GM12865 (cell line): Measurements from ENCODE around the gene FOXN1.
A peak's percentile ranks its signal among the peaks of the same experiment; 100 is the strongest.

Experiments
- DNase-seq: peaks from one replicate; pipeline ENCODE4 v3.0.0; 2010; ENCODE audit warnings: low read depth
- H3K4me3 ChIP-seq: 2 replicates; pipeline ENCODE4 v1.5.1; 2011; ENCODE audit warnings: mild to moderate bottlenecking, low read depth, low read length, control low read depth
- CTCF ChIP-seq: IDR thresholded peaks from 2 replicates; pipeline ENCODE4 v1.5.1; 2011; ENCODE audit warnings: low read length, control low read depth, low read depth, inconsistent platforms; ENCODE audit not compliant: insufficient read depth; ENCODE audit errors: missing control alignments

The FOXN1 gene

DNA sequence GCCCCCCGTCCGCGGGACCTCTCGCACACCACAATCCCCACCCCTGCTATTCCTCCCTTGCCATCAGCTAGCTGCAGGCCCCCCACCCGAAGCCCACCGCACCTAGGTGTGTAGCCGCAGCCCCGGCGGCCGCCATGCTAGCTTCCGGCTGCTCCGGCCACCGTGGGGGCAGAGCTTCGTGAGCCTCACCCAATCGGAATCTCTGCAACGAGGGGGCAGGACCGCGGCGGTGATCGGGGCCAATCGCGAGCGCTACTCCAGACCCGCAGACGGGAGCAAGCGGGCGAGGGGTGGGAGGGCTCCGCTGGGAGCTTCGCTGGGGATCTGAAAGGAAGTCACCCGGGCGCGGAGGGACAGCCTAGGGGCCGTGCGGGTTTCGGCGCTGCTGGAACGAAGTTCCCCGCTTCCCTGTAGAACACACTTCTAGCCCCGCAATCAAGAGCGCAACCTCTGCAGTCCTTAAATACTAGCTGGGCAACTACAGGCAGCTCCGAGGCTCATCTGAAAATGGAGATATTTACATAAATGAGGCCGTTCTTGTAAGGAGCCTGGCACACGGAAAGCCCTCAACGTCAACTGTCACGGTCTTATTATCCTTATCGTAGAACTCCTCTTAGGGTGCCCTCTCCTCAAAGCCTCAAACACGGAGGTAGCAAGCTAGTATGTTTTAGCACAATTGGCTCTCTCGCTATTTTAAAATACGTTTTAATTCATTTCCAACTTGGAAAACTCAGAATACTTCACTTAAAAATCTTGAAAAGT, 65.4 kb downstream of the FOXN1 start, which contains the start of gene PIGS:
Gene PIGS, minus strand, starts transcription at position 164 of the 762 bp plus-strand sequence. Its CDS starts 28 bp downstream, at position 136.
- DNase-seq: peak; percentile 96
- peak within 1 kb of the TSS; percentile 95 for H3K4me3 ChIP-seq
- TF ChIP-seq CTCF: no peak

GRCh38 chr17:28572259-28573039, 66.3 kb downstream of the FOXN1 start:
- TF ChIP-seq CTCF: no peak
- no peak for DNase-seq
- H3K4me3 ChIP-seq: peak overlapping the region; percentile 95; the same call in 1 of the 2 replicates

GRCh38 chr17:28573040-28573380, 66.9 kb downstream of the FOXN1 start:
- TF ChIP-seq CTCF: no peak
- DNase-seq: no peak
- H3K4me3 ChIP-seq: no peak overlapping the region

DNA sequence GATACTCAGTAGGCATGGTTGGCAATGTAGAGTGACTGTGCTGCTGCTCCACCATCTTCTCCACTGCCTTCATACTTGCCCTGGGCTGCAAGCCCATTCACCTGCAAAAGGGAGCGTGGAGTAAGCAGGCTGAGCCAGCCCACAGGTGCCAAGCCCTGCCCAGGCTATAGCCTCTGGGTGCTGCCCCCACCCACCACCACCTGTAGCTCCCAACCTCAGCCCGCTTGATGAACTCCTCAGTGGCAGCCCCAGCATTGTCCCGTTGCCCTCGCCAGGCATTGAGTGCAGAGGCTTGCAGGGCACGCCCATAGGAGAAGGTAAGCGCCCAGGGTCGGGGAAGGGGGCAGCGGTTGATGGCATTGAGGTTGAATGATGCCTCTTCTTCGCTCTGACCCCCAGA, 67.4 kb downstream of the FOXN1 start:
- no peak for DNase-seq
- H3K4me3 ChIP-seq: no peak overlapping the region
- TF ChIP-seq CTCF: no peak

DNA sequence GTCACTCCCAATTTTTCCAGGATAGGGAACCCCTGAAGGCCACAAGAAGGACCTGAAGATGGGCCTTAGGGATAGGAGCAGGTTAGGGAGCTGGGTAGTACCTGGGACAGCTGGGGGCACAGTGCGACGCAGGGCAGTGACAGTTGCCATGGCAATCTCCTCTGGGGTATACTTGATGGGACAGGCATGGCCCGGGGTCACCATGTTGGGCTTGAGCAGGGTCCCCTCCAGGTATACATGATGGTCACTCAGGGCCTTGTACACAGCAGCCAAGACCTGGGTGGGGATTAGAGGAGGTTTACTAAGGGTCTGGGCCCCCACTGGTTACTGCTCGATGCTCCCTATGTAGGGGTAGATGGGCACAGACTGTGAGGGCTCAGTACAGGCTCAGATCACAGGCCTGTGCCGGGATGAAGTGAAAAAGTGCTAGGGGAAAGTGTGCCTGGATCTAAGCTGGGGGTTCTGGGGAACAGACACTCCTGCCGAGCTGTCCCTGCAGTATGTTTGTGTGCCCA, 67.9 kb downstream of the FOXN1 start:
- TF ChIP-seq CTCF: no peak
- H3K4me3 ChIP-seq: no peak overlapping the region
- no peak for DNase-seq

DNA sequence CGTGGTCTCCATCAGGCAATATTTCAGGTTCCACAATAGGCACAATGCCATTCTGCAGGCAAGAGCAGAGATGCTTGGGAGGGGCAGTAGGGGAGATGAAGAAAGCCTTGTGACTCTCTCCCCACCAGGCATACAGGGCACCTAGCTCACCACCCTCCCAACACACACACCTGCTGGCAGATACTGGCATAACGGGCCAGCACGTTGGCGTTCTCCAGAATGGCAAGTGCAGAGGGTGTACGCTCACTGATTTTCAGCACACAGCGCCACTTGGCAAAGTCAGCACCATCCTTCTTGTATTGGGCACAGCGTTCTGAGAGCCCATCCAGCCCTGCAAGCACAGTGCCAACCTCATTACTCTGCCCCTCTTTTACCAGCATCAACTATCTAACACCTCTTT, 68.4 kb downstream of the FOXN1 start:
- no peak for DNase-seq
- peak; percentile 9 for TF ChIP-seq CTCF
- no peak overlapping the region for H3K4me3 ChIP-seq
